ENCODE results near the gene CCDC15.
A peak's percentile ranks its signal among the peaks of the same experiment; 100 is the strongest.
"Not testable (repeated sequence)": the region's sequence is repeated elsewhere in the genome, so short reads cannot be mapped to it uniquely, and the experiment has no call there.

CCDC15 gene

GRCh38 chr11:125001079-125001778 is 47.2 kb downstream of the CCDC15 start:
- DNase-seq (ENCODE audit: low spot score), result no peak

GRCh38 chr11:125001849-125002248 is 47.8 kb downstream of the CCDC15 start:
- no peak for DNase-seq (ENCODE audit: low spot score)

GRCh38 chr11:125005491-125005890 is 51.5 kb downstream of the CCDC15 start:
- no peak for DNase-seq (ENCODE audit: low spot score)

- no peak for DNase-seq (ENCODE audit: low spot score)
These were observed 62.4 kb downstream of the CCDC15 start for GRCh38 chr11:125016413-125016812.

GRCh38 chr11:125020342-125020741 is 66.3 kb downstream of the CCDC15 start:
- no peak for DNase-seq (ENCODE audit: low spot score)

- DNase-seq (ENCODE audit: low spot score), result no peak
These were observed 68.5 kb downstream of the CCDC15 start for GRCh38 chr11:125022551-125022950.

GRCh38 chr11:125025968-125026367 is 72.0 kb downstream of the CCDC15 start:
- DNase-seq (ENCODE audit: low spot score), result no peak

GRCh38 chr11:125029431-125029830 is 75.4 kb downstream of the CCDC15 start:
- DNase-seq (ENCODE audit: low spot score), result not testable (repeated sequence)

GRCh38 chr11:125036933-125037332 is 82.9 kb downstream of the CCDC15 start:
- no peak for DNase-seq (ENCODE audit: low spot score)

- no peak for DNase-seq (ENCODE audit: low spot score)
These were observed 95.3 kb downstream of the CCDC15 start for GRCh38 chr11:125049164-125049792.

GRCh38 chr11:125052047-125052446 is 98.0 kb downstream of the CCDC15 start:
- DNase-seq (ENCODE audit: low spot score), result no peak

- no peak for DNase-seq (ENCODE audit: low spot score)
These were observed 99.2 kb downstream of the CCDC15 start for GRCh38 chr11:125053167-125053566.

- no peak for DNase-seq (ENCODE audit: low spot score)
These were observed 101.2 kb downstream of the CCDC15 start for GRCh38 chr11:125055107-125055715.

- not testable (repeated sequence) for DNase-seq (ENCODE audit: low spot score)
These were observed 102.1 kb downstream of the CCDC15 start for GRCh38 chr11:125056111-125056510.

GRCh38 chr11:125056931-125057692 is 103.1 kb downstream of the CCDC15 start:
- no peak for DNase-seq (ENCODE audit: low spot score)

- DNase-seq (ENCODE audit: low spot score), result no peak
These were observed 103.7 kb downstream of the CCDC15 start for GRCh38 chr11:125057693-125058016.

- no peak for DNase-seq (ENCODE audit: low spot score)
These were observed 107.3 kb downstream of the CCDC15 start for GRCh38 chr11:125061281-125061680.

- no peak for DNase-seq (ENCODE audit: low spot score)
These were observed 108.4 kb downstream of the CCDC15 start for GRCh38 chr11:125062218-125062930.

GRCh38 chr11:125062931-125063428 is 109.0 kb downstream of the CCDC15 start, which contains the start of gene SLC37A2:
TSS of gene SLC37A2 (plus strand) at chr11:125063305. CDS start at chr11:125063368, 63 bp downstream.
- DNase-seq (ENCODE audit: low spot score), result peak; percentile 44

- no peak for DNase-seq (ENCODE audit: low spot score)
These were observed 109.5 kb downstream of the CCDC15 start for GRCh38 chr11:125063429-125064043.

GRCh38 chr11:125064070-125064469 is 110.1 kb downstream of the CCDC15 start:
- DNase-seq (ENCODE audit: low spot score), result no peak
